Hepatocyte (in vitro differentiated cells): ENCODE measurements around the gene CNNM2. TPM values are rescaled to one million over a fixed set of nuclear protein-coding genes. Genes with fewer than 3 reads are reported as not detected.

Source experiments
- DNase-seq: peaks from one replicate; pipeline ENCODE4 v3.0.0-alpha.2; 2016; ENCODE audit warnings: low spot score
- H2AFZ ChIP-seq: fragments of 200-600 bp; sonication (generic); 2 replicates; pipeline ENCODE4 v1.6.0; 2016; ENCODE audit warnings: antibody characterized with exemption, mild to moderate bottlenecking
- H3K27ac ChIP-seq: fragments of 200-600 bp; sonication (generic); 2 replicates; pipeline ENCODE4 v1.5.1; 2016; ENCODE audit warnings: mild to moderate bottlenecking
- H3K27me3 ChIP-seq: fragments of 200-600 bp; sonication (generic); 2 replicates; pipeline ENCODE4 v1.6.1; 2016
- H3K36me3 ChIP-seq: fragments of 200-600 bp; sonication (generic); replicated peaks from 2 replicates; pipeline ENCODE4 v1.5.1; 2016; ENCODE audit warnings: low read depth; ENCODE audit not compliant: insufficient read depth
- H3K4me1 ChIP-seq: fragments of 200-600 bp; sonication (generic); 2 replicates; pipeline ENCODE4 v1.5.1; 2016; ENCODE audit warnings: mild to moderate bottlenecking, moderate library complexity; ENCODE audit not compliant: insufficient read depth
- H3K4me2 ChIP-seq: fragments of 200-600 bp; sonication (generic); 2 replicates; pipeline ENCODE4 v1.6.0; 2016
- H3K4me3 ChIP-seq: fragments of 200-600 bp; sonication (generic); 2 replicates; pipeline ENCODE4 v1.5.1; 2016; ENCODE audit warnings: mild to moderate bottlenecking
- H3K79me2 ChIP-seq: fragments of 200-600 bp; sonication (generic); 2 replicates; pipeline ENCODE4 v1.6.0; 2017; ENCODE audit warnings: mild to moderate bottlenecking
- H3K9me2 ChIP-seq: fragments of 200-600 bp; sonication (generic); replicated peaks from 2 replicates; pipeline ENCODE4 v1.6.0; 2017; ENCODE audit warnings: mild to moderate bottlenecking; ENCODE audit not compliant: insufficient read depth
- H3K9me3 ChIP-seq: fragments of 200-600 bp; sonication (generic); 2 replicates; pipeline ENCODE4 v1.5.1; 2016; ENCODE audit warnings: low read depth, mild to moderate bottlenecking
- H4K20me1 ChIP-seq: fragments of 200-600 bp; sonication (generic); 2 replicates; pipeline ENCODE4 v1.6.0; 2016; ENCODE audit warnings: mild to moderate bottlenecking; ENCODE audit not compliant: insufficient read depth, poor library complexity, severe bottlenecking
- EZH2 ChIP-seq: fragments of 200-600 bp; sonication (generic); IDR thresholded peaks from 2 replicates; pipeline ENCODE4 v1.6.1; 2016; ENCODE audit warnings: antibody characterized with exemption, mild to moderate bottlenecking, borderline replicate concordance
- EZH2phosphoT487 ChIP-seq: fragments of 200-600 bp; sonication (generic); IDR thresholded peaks from one replicate; pipeline ENCODE4 v1.6.1; 2018; ENCODE audit warnings: antibody characterized with exemption, mild to moderate bottlenecking, low read depth, moderate library complexity; ENCODE audit not compliant: unreplicated experiment, severe bottlenecking
- WGBS: methylation state at CpG from one replicate; pipeline ENCODE4 v1.1.6; 2016; ENCODE audit warnings: low lambda C conversion rate; ENCODE audit errors: missing lambda C conversion rate; 5-methylcytosine and 5-hydroxymethylcytosine counted together
- polyA plus RNA-seq: library from polyadenylated mRNA; unstranded; fragments of >200 nt; fragmentation: Nextera tagmentation; extraction: Ambion mirVana; gene quantifications from 2 replicates; pipeline ENCODE4 v1.2.1, GENCODE V29; 2016
- total RNA-seq: library from RNA; depleted of rRNA; stranded (reverse); fragments of >200 nt; gene quantifications from 2 replicates; pipeline ENCODE4 v1.2.3, GENCODE V29; 2014
- TF ChIP-seq, protein P1 (sequence below): fragments of 200-600 bp; sonication (generic); IDR thresholded peaks from 2 replicates; pipeline ENCODE4 v1.5.1; 2016; ENCODE audit warnings: antibody characterized with exemption, mild to moderate bottlenecking; ENCODE audit not compliant: poor library complexity

Gene CNNM2
- total and polyA plus RNA-seq, 2 experiments from 2014 or later = 6.8 to 9.8 TPM

DNA sequence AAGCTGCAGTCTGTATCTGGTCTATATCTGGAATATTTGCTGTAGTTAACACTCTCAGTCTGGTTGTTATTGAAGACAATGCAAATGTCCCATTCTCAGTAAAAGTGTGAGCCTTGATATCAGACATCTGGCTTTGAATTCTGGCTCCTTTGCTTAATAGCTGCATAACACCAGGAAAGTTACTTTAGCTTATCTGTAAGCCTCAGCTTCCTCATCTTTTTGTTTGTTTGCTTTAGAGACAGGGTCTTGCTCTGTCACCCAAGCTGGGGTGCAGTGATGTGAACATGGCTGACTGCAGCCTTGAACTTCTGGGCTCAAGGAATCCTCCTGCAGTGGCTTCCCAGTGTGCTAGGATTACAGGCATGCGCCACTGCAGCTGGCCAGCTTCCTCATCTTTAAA, 41.3 kb downstream of the CNNM2 start:
- no peak for DNase-seq
- H3K9me3 ChIP-seq = no peaks in the 10 kb centered on the region
- no peaks in the 10 kb centered on the region for H3K27me3 ChIP-seq
- H3K79me2 ChIP-seq = no peaks in the 10 kb centered on the region
- TF ChIP-seq EZH2 (no peak), EZH2phosphoT487 (no peak)
- TF ChIP-seq, protein P1, sequence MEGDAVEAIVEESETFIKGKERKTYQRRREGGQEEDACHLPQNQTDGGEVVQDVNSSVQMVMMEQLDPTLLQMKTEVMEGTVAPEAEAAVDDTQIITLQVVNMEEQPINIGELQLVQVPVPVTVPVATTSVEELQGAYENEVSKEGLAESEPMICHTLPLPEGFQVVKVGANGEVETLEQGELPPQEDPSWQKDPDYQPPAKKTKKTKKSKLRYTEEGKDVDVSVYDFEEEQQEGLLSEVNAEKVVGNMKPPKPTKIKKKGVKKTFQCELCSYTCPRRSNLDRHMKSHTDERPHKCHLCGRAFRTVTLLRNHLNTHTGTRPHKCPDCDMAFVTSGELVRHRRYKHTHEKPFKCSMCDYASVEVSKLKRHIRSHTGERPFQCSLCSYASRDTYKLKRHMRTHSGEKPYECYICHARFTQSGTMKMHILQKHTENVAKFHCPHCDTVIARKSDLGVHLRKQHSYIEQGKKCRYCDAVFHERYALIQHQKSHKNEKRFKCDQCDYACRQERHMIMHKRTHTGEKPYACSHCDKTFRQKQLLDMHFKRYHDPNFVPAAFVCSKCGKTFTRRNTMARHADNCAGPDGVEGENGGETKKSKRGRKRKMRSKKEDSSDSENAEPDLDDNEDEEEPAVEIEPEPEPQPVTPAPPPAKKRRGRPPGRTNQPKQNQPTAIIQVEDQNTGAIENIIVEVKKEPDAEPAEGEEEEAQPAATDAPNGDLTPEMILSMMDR = no peak
- no peaks in the 10 kb centered on the region for H3K9me2 ChIP-seq
- H3K4me1 ChIP-seq = peaks cover 10% of the 10 kb centered on the region
- no peak overlapping the region for H3K27ac ChIP-seq
- H3K4me2 ChIP-seq = no peak overlapping the region
- H3K4me3 ChIP-seq = no peak overlapping the region
- no peaks in the 10 kb centered on the region for H3K36me3 ChIP-seq
- no peaks in the 10 kb centered on the region for H4K20me1 ChIP-seq
- no peak overlapping the region for H2AFZ ChIP-seq
- WGBS = 100% methylated on average over 1 of the region's 1 CpG

DNA sequence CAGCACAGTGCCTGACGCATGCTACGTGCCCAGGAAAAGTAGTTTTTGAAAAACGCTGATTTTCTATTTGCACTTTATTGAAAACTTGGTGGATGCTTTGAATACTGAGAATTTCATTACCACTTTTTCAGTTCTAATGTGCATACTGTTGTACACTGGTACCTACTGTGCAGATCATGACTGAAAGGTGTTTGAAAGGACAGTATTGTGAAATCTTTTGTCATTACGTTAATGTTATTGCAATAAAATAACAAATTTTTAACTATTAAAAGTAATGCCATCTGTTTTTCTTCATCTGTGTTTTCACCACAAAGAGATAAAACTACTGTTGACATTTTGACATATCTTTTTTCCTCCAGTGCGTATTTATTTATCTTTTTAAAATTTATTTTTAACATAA, 42.1 kb downstream of the CNNM2 start:
- Histone ChIP-seq H3K79me2 (no peaks in the 10 kb centered on the region), H2AFZ (no peak overlapping the region), H3K9me3 (no peaks in the 10 kb centered on the region), H4K20me1 (no peaks in the 10 kb centered on the region), H3K36me3 (no peaks in the 10 kb centered on the region), H3K27me3 (no peaks in the 10 kb centered on the region), H3K4me2 (no peak overlapping the region), H3K4me3 (no peak overlapping the region), H3K27ac (no peak overlapping the region), H3K4me1 (peaks cover 17% of the 10 kb centered on the region), H3K9me2 (no peaks in the 10 kb centered on the region)
- DNase-seq = no peak
- 94% methylated on average over 5 of the region's 5 CpGs for WGBS
- TF ChIP-seq, protein P1 = no peak
- TF ChIP-seq EZH2 (no peak), EZH2phosphoT487 (no peak)

DNA sequence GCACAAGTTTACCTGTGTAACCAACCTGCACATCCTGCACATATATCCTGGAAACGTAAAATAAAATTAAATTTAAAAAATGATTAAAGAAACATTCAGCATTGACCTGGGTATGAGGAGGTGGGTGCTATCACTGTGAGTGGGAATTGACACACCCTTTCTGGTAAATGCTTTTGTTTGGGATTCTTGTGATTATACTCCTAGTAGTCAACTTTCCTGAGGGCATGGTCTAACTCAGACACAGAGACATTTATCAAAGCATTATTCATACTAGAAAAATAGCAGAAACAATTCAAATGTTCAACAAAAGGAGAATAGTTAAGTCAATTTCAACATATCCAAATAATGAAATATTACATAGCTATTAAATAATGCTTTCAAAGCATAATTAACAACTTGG, 44.2 kb downstream of the CNNM2 start:
- Histone ChIP-seq H3K36me3 (no peaks in the 10 kb centered on the region), H3K4me3 (no peak overlapping the region), H4K20me1 (no peaks in the 10 kb centered on the region), H3K4me2 (no peak overlapping the region), H3K27ac (no peak overlapping the region), H3K4me1 (peaks cover 28% of the 10 kb centered on the region), H3K9me2 (no peaks in the 10 kb centered on the region), H3K79me2 (no peaks in the 10 kb centered on the region), H2AFZ (no peak overlapping the region), H3K27me3 (no peaks in the 10 kb centered on the region), H3K9me3 (no peaks in the 10 kb centered on the region)
- TF ChIP-seq, protein P1 = no peak
- TF ChIP-seq EZH2 (no peak), EZH2phosphoT487 (no peak)
- DNase-seq = no peak
- 93% methylated on average over 1 of the region's 1 CpG for WGBS
